ENCODE measurements around the gene MPP2. TPM values are rescaled to one million over a fixed set of nuclear protein-coding genes. Genes with fewer than 3 reads are reported as not detected.

The MPP2 gene
- total and polyA plus RNA-seq, 9 of the 15 experiments (the other 6 are each of a cell fraction or from before 2014, with no cell fraction given): 0.04 to 1.0 (median 0.24) TPM

DNA sequence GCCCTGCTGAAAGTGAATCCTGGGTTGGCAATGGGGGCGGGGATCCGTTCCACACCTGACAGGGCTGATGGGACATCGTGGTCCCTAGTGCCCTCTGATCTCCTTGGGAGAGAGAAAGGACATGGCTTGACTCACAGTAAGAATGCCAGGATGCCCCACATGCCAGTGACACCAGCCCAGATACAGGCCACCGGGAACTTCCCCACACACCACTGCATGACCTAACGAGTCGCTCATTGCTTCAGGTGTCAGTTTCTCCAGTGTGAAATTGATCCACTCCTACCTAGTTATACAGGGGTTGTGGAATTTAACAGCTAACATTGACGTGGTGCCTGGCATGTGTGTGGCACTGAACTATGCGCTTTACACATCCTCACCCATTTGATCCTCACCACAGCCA, 52.8 kb downstream of the MPP2 start (continued):
- TF ChIP-seq, protein P1, sequence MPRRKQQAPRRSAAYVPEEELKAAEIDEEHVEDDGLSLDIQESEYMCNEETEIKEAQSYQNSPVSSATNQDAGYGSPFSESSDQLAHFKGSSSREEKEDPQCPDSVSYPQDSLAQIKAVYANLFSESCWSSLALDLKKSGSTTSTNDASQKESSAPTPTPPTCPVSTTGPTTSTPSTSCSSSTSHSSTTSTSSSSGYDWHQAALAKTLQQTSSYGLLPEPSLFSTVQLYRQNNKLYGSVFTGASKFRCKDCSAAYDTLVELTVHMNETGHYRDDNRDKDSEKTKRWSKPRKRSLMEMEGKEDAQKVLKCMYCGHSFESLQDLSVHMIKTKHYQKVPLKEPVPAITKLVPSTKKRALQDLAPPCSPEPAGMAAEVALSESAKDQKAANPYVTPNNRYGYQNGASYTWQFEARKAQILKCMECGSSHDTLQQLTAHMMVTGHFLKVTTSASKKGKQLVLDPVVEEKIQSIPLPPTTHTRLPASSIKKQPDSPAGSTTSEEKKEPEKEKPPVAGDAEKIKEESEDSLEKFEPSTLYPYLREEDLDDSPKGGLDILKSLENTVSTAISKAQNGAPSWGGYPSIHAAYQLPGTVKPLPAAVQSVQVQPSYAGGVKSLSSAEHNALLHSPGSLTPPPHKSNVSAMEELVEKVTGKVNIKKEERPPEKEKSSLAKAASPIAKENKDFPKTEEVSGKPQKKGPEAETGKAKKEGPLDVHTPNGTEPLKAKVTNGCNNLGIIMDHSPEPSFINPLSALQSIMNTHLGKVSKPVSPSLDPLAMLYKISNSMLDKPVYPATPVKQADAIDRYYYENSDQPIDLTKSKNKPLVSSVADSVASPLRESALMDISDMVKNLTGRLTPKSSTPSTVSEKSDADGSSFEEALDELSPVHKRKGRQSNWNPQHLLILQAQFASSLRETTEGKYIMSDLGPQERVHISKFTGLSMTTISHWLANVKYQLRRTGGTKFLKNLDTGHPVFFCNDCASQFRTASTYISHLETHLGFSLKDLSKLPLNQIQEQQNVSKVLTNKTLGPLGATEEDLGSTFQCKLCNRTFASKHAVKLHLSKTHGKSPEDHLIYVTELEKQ (CRISPR knock-in tag; IDR thresholded peaks at IDR 0.05): no peak

DNA sequence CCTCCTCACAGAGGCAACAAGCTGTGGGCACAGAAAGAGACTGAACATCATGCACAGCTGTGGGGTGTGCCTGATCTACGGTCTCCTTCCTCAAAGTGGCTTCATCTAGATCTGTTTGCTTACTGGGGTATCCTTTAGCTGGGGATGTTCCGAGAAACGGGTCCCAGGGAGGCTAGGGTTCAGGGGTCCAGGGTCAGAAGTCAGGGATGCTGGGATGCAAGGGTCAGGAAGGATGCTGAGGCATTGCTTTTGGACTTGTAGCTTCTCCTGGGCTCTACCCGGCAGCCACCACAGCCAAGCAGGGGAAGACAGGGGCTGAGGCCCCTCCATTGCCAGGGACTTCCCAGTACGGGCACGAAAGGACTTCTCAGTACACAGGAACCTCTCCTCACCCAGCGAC, 53.8 kb downstream of the MPP2 start:
- 0% methylated on average over 5 of the region's 7 CpGs for WGBS (ENCODE audit: insufficient coverage, low coverage, missing lambda C conversion rate)
- Histone ChIP-seq H3K4me3 (no peak overlapping the region), H3K4me2 (ENCODE audit: insufficient read depth, low read length) (no peak overlapping the region), H2AFZ (ENCODE audit: low read depth, low read length) (no peak overlapping the region), H4K20me1 (replicated peaks; ENCODE audit: control insufficient read depth, insufficient read depth, low read length) (peaks cover 3% of the 10 kb centered on the region; the same call in 1 of the 2 replicates), H3K27ac (ENCODE audit: extremely low read depth, low read depth, low read length) (no peak overlapping the region), H3K9me1 (ENCODE audit: control insufficient read depth, insufficient read depth, low read length) (no peaks in the 10 kb centered on the region), H3K4me1 (replicated peaks in 1 of 2; ENCODE audit: control insufficient read depth in 2 of 2, insufficient read depth in 2 of 2, low read length in 2 of 2) (no peaks in the 10 kb centered on the region; a peak in 1 of 5 replicates), H3K9me3 (replicated peaks; ENCODE audit: control insufficient read depth, insufficient read depth, low read depth, low read length) (no peaks in the 10 kb centered on the region), H3K9ac (ENCODE audit: insufficient read depth in 1 of 2, low read depth in 2 of 2, low read length in 2 of 2) (no peak overlapping the region), H3K36me3 (ENCODE audit: control insufficient read depth, insufficient read depth, low read length) (no peaks in the 10 kb centered on the region), H3K27me3 (ENCODE audit: control insufficient read depth in 2 of 2, insufficient read depth in 2 of 2, low read length in 2 of 2) (peaks cover 46 to 84% of the 10 kb centered on the region in 2 experiments), H3K79me2 (ENCODE audit: control insufficient read depth, insufficient read depth, low read length) (no peaks in the 10 kb centered on the region)
- intact Hi-C loops (cut with micrococcal nuclease) (no loop called here), in situ Hi-C loops (cut with MboI) (no loop called here)
- no peak for ATAC-seq
- POLR2A ChIA-PET: interaction anchor here (1.5 kb wide), 1 partner anchor 15 kb away, joined by 7 read pairs; no protein-coding TSS in a partner anchor
- no TSS peak for BruUV-seq (replicated peaks)
- no peak for FAIRE-seq
- DNase-seq (ENCODE audit: extremely low read depth in 1 of 4, low spot score in 3 of 4): no peak
- CTCF ChIA-PET (ENCODE audit: low intra/inter-chr PET ratio): no interaction called here
- TF ChIP-seq THRAP3 (IDR thresholded peaks at IDR 0.05; ENCODE audit: borderline replicate concordance) (no peak), HSF4 (CRISPR knock-in tag; IDR thresholded peaks at IDR 0.05; ENCODE audit: borderline replicate concordance) (no peak), ZNF263 (CRISPR knock-in tag; IDR thresholded peaks at IDR 0.05; ENCODE audit: borderline replicate concordance) (no peak), KDM5B (IDR thresholded peaks at IDR 0.05; ENCODE audit: insufficient replicate concordance, low read depth, low read length) (no peak), MBD2 (IDR thresholded peaks at IDR 0.05; ENCODE audit: borderline replicate concordance, low read depth) (no peak), KHSRP (IDR thresholded peaks at IDR 0.05) (no peak), NR1H2 (CRISPR knock-in tag; IDR thresholded peaks at IDR 0.05) (no peak), NCOR1 (IDR thresholded peaks at IDR 0.05) (no peak)
- TF ChIP-seq, protein P2, sequence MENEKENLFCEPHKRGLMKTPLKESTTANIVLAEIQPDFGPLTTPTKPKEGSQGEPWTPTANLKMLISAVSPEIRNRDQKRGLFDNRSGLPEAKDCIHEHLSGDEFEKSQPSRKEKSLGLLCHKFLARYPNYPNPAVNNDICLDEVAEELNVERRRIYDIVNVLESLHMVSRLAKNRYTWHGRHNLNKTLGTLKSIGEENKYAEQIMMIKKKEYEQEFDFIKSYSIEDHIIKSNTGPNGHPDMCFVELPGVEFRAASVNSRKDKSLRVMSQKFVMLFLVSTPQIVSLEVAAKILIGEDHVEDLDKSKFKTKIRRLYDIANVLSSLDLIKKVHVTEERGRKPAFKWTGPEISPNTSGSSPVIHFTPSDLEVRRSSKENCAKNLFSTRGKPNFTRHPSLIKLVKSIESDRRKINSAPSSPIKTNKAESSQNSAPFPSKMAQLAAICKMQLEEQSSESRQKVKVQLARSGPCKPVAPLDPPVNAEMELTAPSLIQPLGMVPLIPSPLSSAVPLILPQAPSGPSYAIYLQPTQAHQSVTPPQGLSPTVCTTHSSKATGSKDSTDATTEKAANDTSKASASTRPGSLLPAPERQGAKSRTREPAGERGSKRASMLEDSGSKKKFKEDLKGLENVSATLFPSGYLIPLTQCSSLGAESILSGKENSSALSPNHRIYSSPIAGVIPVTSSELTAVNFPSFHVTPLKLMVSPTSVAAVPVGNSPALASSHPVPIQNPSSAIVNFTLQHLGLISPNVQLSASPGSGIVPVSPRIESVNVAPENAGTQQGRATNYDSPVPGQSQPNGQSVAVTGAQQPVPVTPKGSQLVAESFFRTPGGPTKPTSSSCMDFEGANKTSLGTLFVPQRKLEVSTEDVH (IDR thresholded peaks at IDR 0.05; ENCODE audit: low read depth, partially characterized antibody): no peak
- TF ChIP-seq, protein P3, sequence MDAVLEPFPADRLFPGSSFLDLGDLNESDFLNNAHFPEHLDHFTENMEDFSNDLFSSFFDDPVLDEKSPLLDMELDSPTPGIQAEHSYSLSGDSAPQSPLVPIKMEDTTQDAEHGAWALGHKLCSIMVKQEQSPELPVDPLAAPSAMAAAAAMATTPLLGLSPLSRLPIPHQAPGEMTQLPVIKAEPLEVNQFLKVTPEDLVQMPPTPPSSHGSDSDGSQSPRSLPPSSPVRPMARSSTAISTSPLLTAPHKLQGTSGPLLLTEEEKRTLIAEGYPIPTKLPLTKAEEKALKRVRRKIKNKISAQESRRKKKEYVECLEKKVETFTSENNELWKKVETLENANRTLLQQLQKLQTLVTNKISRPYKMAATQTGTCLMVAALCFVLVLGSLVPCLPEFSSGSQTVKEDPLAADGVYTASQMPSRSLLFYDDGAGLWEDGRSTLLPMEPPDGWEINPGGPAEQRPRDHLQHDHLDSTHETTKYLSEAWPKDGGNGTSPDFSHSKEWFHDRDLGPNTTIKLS (IDR thresholded peaks at IDR 0.05; ENCODE audit: borderline replicate concordance, low read depth): no peak
- TF ChIP-seq, protein P4, sequence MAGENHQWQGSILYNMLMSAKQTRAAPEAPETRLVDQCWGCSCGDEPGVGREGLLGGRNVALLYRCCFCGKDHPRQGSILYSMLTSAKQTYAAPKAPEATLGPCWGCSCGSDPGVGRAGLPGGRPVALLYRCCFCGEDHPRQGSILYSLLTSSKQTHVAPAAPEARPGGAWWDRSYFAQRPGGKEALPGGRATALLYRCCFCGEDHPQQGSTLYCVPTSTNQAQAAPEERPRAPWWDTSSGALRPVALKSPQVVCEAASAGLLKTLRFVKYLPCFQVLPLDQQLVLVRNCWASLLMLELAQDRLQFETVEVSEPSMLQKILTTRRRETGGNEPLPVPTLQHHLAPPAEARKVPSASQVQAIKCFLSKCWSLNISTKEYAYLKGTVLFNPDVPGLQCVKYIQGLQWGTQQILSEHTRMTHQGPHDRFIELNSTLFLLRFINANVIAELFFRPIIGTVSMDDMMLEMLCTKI (IDR thresholded peaks at IDR 0.05; ENCODE audit: partially characterized antibody): no peak

Data from K562 (cell line).